HCT116 (cell line): ENCODE measurements around the gene NTNG1. TPM values are rescaled to one million over a fixed set of nuclear protein-coding genes. Genes with fewer than 3 reads are reported as not detected.

Experiments used
- ATAC-seq: fragments of 200-7000 bp; cut with Tn5 transposase; 2 replicates; pipeline ENCODE4 v1.9.1; 2020; ENCODE audit warnings: mild to moderate bottlenecking, moderate library complexity
- BruUV-seq: library from RNA; stranded (reverse); fragments of 400-500 nt; replicated peaks from 2 replicates; lab custom pipeline; 2021; lab: Mats Ljungman, UMichigan
- CTCF ChIA-PET: fragments of 300-600 bp; sonication (Branson Sonifier 250); formaldehyde crosslinking; loops from one replicate; lab custom pipeline; 2021; ENCODE audit warnings: antibody characterized with exemption; lab: Charles Lee
- POLR2A ChIA-PET: fragments of 300-600, 350-600 bp; sonication (Branson Sonifier 250); formaldehyde crosslinking; loops from one replicate; lab custom pipeline; 2021; ENCODE audit warnings: antibody characterized with exemption; lab: Charles Lee
- RAD21 ChIA-PET, 2 experiments: fragments of 300-600 bp; sonication (Branson Sonifier 250); formaldehyde crosslinking; loops; one replicate each; lab custom pipeline; 2023; ENCODE audit warnings: low total read pairs in 2 of 2; ENCODE audit not compliant: uncharacterized antibody in 2 of 2, unreplicated experiment in 2 of 2, low non-redundant PET in 1 of 2; lab: Charles Lee
- DNase-seq: peaks from one replicate; pipeline ENCODE4 v3.0.0-alpha.2; 2010; ENCODE audit warnings: low read depth, low spot score
- H2AFZ ChIP-seq: fragments of 200-600 bp; shearing (Covaris generic), sonication (generic); 2 replicates; pipeline ENCODE4 v1.6.1; 2017; ENCODE audit warnings: low read depth, mixed run types, mixed read lengths, antibody characterized with exemption, low read length; ENCODE audit not compliant: poor library complexity, severe bottlenecking
- H3K27ac ChIP-seq: 2 replicates; pipeline ENCODE4 v1.5.1; 2012; ENCODE audit warnings: low read depth, low read length
- H3K27me3 ChIP-seq: fragments of 200-600 bp; sonication (generic); 2 replicates; pipeline ENCODE4 v1.6.1; 2016; ENCODE audit warnings: mixed run types, low read length, mixed read lengths; ENCODE audit not compliant: insufficient read depth
- H3K36me3 ChIP-seq, 2 experiments: fragments of 200-500 bp in 1 of 2; fragments of 200-600 bp in 1 of 2; sonication (Bioruptor generic) in 1 of 2; sonication (generic) in 1 of 2; 2 replicates each; pipeline versions ENCODE4 v1.5.1 to v1.6.1; 2014 to 2016; ENCODE audit warnings: low read length in 2 of 2, inconsistent platforms in 1 of 2, mixed read lengths in 1 of 2, mixed run types in 1 of 2; ENCODE audit not compliant: insufficient read depth in 2 of 2, control insufficient read depth in 1 of 2
- H3K4me1 ChIP-seq, 2 experiments: fragments of 200-600 bp in 1 of 2; sonication (generic) in 1 of 2; 2 replicates each; pipeline versions ENCODE4 v1.5.1 to v1.6.1; 2012 to 2017; ENCODE audit warnings: low read length in 2 of 2, inconsistent platforms in 1 of 2, mild to moderate bottlenecking in 1 of 2, mixed read lengths in 1 of 2, mixed run types in 1 of 2, moderate library complexity in 1 of 2; ENCODE audit not compliant: insufficient read depth in 2 of 2, control insufficient read depth in 1 of 2
- H3K4me2 ChIP-seq: fragments of 200-600 bp; sonication (generic); 2 replicates; pipeline ENCODE4 v1.6.1; 2017; ENCODE audit warnings: mixed run types, low read length, mixed read lengths
- H3K4me3 ChIP-seq, 2 experiments: fragments of 200-600 bp in 1 of 2; sonication (generic) in 1 of 2; replicated peaks in 1 of 2; 2 replicates each; pipeline ENCODE4 v1.5.1; 2011 to 2016; ENCODE audit warnings: low read length in 2 of 2, control low read depth in 1 of 2, low read depth in 1 of 2, mild to moderate bottlenecking in 1 of 2, mixed read lengths in 1 of 2, mixed run types in 1 of 2
- H3K79me2 ChIP-seq: fragments of 200-600 bp; sonication (generic); 2 replicates; pipeline ENCODE4 v1.6.1; 2017; ENCODE audit warnings: mild to moderate bottlenecking, mixed run types, low read length, moderate library complexity, mixed read lengths; ENCODE audit not compliant: insufficient read depth
- H3K9ac ChIP-seq: fragments of 200-600 bp; sonication (generic); 2 replicates; pipeline ENCODE4 v1.6.1; 2016; ENCODE audit warnings: low read length, mixed read lengths
- H3K9me2 ChIP-seq: fragments of 200-600 bp; sonication (generic), shearing (Covaris generic); 2 replicates; pipeline ENCODE4 v1.6.1; 2017; ENCODE audit warnings: mixed run types, mild to moderate bottlenecking, moderate library complexity; ENCODE audit not compliant: insufficient read depth
- H3K9me3 ChIP-seq, 2 experiments: fragments of 200-500 bp in 1 of 2; fragments of 200-600 bp in 1 of 2; sonication (Bioruptor generic) in 1 of 2; sonication (generic) in 1 of 2; 2 replicates each; pipeline ENCODE4 v1.6.1; 2014 to 2017; ENCODE audit warnings: low read length in 2 of 2, mixed read lengths in 2 of 2, inconsistent platforms in 1 of 2, low read depth in 1 of 2, mild to moderate bottlenecking in 1 of 2, mixed run types in 1 of 2, moderate library complexity in 1 of 2; ENCODE audit not compliant: control insufficient read depth in 1 of 2, insufficient read depth in 1 of 2
- H4K20me1 ChIP-seq: fragments of 200-600 bp; sonication (generic), shearing (Covaris generic); 2 replicates; pipeline ENCODE4 v1.6.1; 2017; ENCODE audit warnings: mixed run types, mild to moderate bottlenecking, moderate library complexity; ENCODE audit not compliant: insufficient read depth
- CTCF ChIP-seq, 3 experiments: fragments of 200-600 bp in 1 of 3; sonication (generic) in 1 of 3; IDR thresholded peaks in 2 of 3; conservative IDR thresholded peaks in 1 of 3; 2 replicates each; pipeline ENCODE4 v1.5.1; 2012 to 2017; ENCODE audit warnings: low read depth in 2 of 3, low read length in 2 of 3, antibody characterized with exemption in 1 of 3, borderline replicate concordance in 1 of 3, control low read depth in 1 of 3, mild to moderate bottlenecking in 1 of 3, mixed read lengths in 1 of 3, mixed run types in 1 of 3, moderate library complexity in 1 of 3; ENCODE audit not compliant: insufficient read depth in 1 of 3
- ELF1 ChIP-seq: IDR thresholded peaks from 2 replicates; pipeline ENCODE4 v1.6.1; 2012; ENCODE audit warnings: low read depth, borderline replicate concordance
- EZH2 ChIP-seq: fragments of 200-600 bp; sonication (generic); IDR thresholded peaks from 2 replicates; pipeline ENCODE4 v1.6.1; 2017; ENCODE audit warnings: antibody characterized with exemption, mixed run types
- EZH2phosphoT487 ChIP-seq: fragments of 200-600 bp; IDR thresholded peaks from 2 replicates; pipeline ENCODE4 v1.6.1; 2018; ENCODE audit warnings: antibody characterized with exemption, borderline replicate concordance
- JUND ChIP-seq: IDR thresholded peaks from 2 replicates; pipeline ENCODE4 v1.6.1; 2012
- RAD21 ChIP-seq: IDR thresholded peaks from 2 replicates; pipeline ENCODE4 v1.6.1; 2012; ENCODE audit warnings: low read depth, mild to moderate bottlenecking
- SIN3A ChIP-seq: IDR thresholded peaks from 2 replicates; pipeline ENCODE4 v1.6.1; 2012; ENCODE audit warnings: low read depth
- SP1 ChIP-seq: IDR thresholded peaks from 2 replicates; pipeline ENCODE4 v1.6.1; 2012; ENCODE audit warnings: low read depth
- YY1 ChIP-seq: IDR thresholded peaks from 2 replicates; pipeline ENCODE4 v1.6.1; 2011; ENCODE audit warnings: low read length, low read depth, moderate library complexity, mild to moderate bottlenecking; ENCODE audit not compliant: insufficient replicate concordance; ENCODE audit errors: extremely low read depth
- ZFX ChIP-seq: fragments of 450-650 bp; IDR thresholded peaks from 2 replicates; pipeline ENCODE4 v1.6.1; 2017
- ZNF274 ChIP-seq: fragments of 200-500 bp; sonication (Bioruptor generic); IDR thresholded peaks from 2 replicates; pipeline ENCODE4 v1.6.1; 2014; ENCODE audit warnings: mild to moderate bottlenecking, low read depth, low read length, inconsistent platforms
- intact Hi-C: fragments of 100-400 bp; cut with micrococcal nuclease; formaldehyde crosslinking; loops from 2 replicates; pipeline ENCODE4 v1.10.0; 2022
- total RNA-seq: library from RNA; stranded (reverse); gene quantifications from one replicate; pipeline ENCODE4 v1.2.1, GENCODE V29; 2021; ENCODE audit not compliant: unreplicated experiment
- TF ChIP-seq, protein P1 (sequence below): IDR thresholded peaks from 2 replicates; pipeline ENCODE4 v1.6.1; 2012; ENCODE audit warnings: low read depth
- TF ChIP-seq, protein P2 (sequence below): IDR thresholded peaks from 2 replicates; pipeline ENCODE4 v1.6.1; 2012

Gene NTNG1
- total RNA-seq, 1 experiment from 2014 or later, result not detected

GRCh38 chr1:107379826-107380225, 239.0 kb downstream of the NTNG1 start:
- POLR2A ChIA-PET, result no interaction called here
- intact Hi-C loops, result loop anchor here (5.0 kb wide), 1 partner anchor 1338 kb away; no protein-coding TSS in a partner anchor
- DNase-seq (no peak), ATAC-seq (no peak)
- CTCF ChIA-PET, result no interaction called here
- H3K79me2 ChIP-seq, result no peaks in the 10 kb centered on the region
- no peak overlapping the region for H3K27ac ChIP-seq
- no peak overlapping the region for H3K9ac ChIP-seq
- H2AFZ ChIP-seq, result no peak overlapping the region
- no peaks in the 10 kb centered on the region for H3K4me1 ChIP-seq
- no peaks in the 10 kb centered on the region for H3K27me3 ChIP-seq
- H4K20me1 ChIP-seq, result no peaks in the 10 kb centered on the region
- no peak overlapping the region for H3K4me2 ChIP-seq
- BruUV-seq, result no TSS peak
- H3K9me2 ChIP-seq, result no peaks in the 10 kb centered on the region
- peaks cover 0 to 10% of the 10 kb centered on the region in 2 experiments; a peak in 2 of 4 replicates for H3K9me3 ChIP-seq
- H3K4me3 ChIP-seq, result no peak overlapping the region
- H3K36me3 ChIP-seq, result no peaks in the 10 kb centered on the region
- RAD21 ChIA-PET, result no interaction called here
- TF ChIP-seq EZH2phosphoT487, result no peak
- TF ChIP-seq SP1, result no peak

- ATAC-seq, result no peak
- Histone ChIP-seq H3K4me2 (no peak overlapping the region), H3K36me3 (no peaks in the 10 kb centered on the region), H4K20me1 (no peaks in the 10 kb centered on the region), H3K9me3 (peaks cover 0 to 20% of the 10 kb centered on the region in 2 experiments; a peak in 2 of 4 replicates), H3K9me2 (no peaks in the 10 kb centered on the region), H3K9ac (no peak overlapping the region), H3K4me3 (no peak overlapping the region), H3K27ac (no peak overlapping the region), H3K79me2 (no peaks in the 10 kb centered on the region), H2AFZ (no peak overlapping the region), H3K4me1 (no peaks in the 10 kb centered on the region), H3K27me3 (no peaks in the 10 kb centered on the region)
- DNase-seq, result no peak
- ChIA-PET POLR2A (no interaction called here), RAD21 (no interaction called here), CTCF (no interaction called here)
- BruUV-seq, result no TSS peak
- intact Hi-C loops, result no loop called here
- no peak for TF ChIP-seq SP1
- no peak for TF ChIP-seq ELF1
- TF ChIP-seq RAD21, result no peak
- no peak for TF ChIP-seq SIN3A
- TF ChIP-seq EZH2phosphoT487, result no peak
- TF ChIP-seq, protein P1, sequence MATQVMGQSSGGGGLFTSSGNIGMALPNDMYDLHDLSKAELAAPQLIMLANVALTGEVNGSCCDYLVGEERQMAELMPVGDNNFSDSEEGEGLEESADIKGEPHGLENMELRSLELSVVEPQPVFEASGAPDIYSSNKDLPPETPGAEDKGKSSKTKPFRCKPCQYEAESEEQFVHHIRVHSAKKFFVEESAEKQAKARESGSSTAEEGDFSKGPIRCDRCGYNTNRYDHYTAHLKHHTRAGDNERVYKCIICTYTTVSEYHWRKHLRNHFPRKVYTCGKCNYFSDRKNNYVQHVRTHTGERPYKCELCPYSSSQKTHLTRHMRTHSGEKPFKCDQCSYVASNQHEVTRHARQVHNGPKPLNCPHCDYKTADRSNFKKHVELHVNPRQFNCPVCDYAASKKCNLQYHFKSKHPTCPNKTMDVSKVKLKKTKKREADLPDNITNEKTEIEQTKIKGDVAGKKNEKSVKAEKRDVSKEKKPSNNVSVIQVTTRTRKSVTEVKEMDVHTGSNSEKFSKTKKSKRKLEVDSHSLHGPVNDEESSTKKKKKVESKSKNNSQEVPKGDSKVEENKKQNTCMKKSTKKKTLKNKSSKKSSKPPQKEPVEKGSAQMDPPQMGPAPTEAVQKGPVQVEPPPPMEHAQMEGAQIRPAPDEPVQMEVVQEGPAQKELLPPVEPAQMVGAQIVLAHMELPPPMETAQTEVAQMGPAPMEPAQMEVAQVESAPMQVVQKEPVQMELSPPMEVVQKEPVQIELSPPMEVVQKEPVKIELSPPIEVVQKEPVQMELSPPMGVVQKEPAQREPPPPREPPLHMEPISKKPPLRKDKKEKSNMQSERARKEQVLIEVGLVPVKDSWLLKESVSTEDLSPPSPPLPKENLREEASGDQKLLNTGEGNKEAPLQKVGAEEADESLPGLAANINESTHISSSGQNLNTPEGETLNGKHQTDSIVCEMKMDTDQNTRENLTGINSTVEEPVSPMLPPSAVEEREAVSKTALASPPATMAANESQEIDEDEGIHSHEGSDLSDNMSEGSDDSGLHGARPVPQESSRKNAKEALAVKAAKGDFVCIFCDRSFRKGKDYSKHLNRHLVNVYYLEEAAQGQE, result no peak
- no peak for TF ChIP-seq JUND
- no peak for TF ChIP-seq YY1
- TF ChIP-seq, protein P2, sequence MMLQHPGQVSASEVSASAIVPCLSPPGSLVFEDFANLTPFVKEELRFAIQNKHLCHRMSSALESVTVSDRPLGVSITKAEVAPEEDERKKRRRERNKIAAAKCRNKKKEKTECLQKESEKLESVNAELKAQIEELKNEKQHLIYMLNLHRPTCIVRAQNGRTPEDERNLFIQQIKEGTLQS, result no peak
- TF ChIP-seq ZFX, result no peak
- no peak for TF ChIP-seq EZH2
- TF ChIP-seq ZNF274, result no peak
- no peak for TF ChIP-seq CTCF (IDR thresholded peaks at IDR 0.05 in 2 of 3, conservative IDR thresholded peaks at IDR 0.05 in 1 of 3; ENCODE audit: borderline replicate concordance in 1 of 3, insufficient read depth in 1 of 3, low read depth in 2 of 3, low read length in 2 of 3)
Observed at GRCh38 chr1:107389410-107390396, 248.9 kb downstream of the NTNG1 start.
